Stimulated activated naive CD8-positive, alpha-beta T cell treated with anti-CD3 and anti-CD28 coated beads, Interleukin-15, Interleukin-2, amounts not matched to agents 100 ng/mL and 50 ng/mL, for 24 hours (primary cell): ENCODE data around the gene ANAPC2.

Experiments
- H3K27ac Mint-ChIP-seq: one replicate; pipeline ENCODE4 v1.8.0; 2021; ENCODE audit warnings: mild to moderate bottlenecking, mixed read lengths
- H3K27me3 Mint-ChIP-seq: one replicate; pipeline ENCODE4 v1.8.0; 2021; ENCODE audit warnings: mixed read lengths
- H3K36me3 Mint-ChIP-seq: one replicate; pipeline ENCODE4 v1.8.0; 2021; ENCODE audit warnings: low read depth, mixed read lengths
- H3K4me1 Mint-ChIP-seq: one replicate; pipeline ENCODE4 v1.8.0; 2021; ENCODE audit warnings: low read depth, mixed read lengths
- H3K4me3 Mint-ChIP-seq: one replicate; pipeline ENCODE4 v1.8.0; 2021; ENCODE audit warnings: mild to moderate bottlenecking, mixed read lengths
- H3K9me3 Mint-ChIP-seq: one replicate; pipeline ENCODE4 v1.8.0; 2021; ENCODE audit warnings: mixed read lengths

ANAPC2 gene

GRCh38 chr9:137205126-137206069, 17.0 kb upstream of the ANAPC2 start, which contains the start of the genes NDOR1 and TMEM203:
TSS of gene NDOR1 (plus strand) at chr9:137205700. CDS start at chr9:137205778, 78 bp downstream.
TSS of gene TMEM203 (minus strand) at chr9:137205648. CDS start at chr9:137205414, 234 bp downstream.
- H3K36me3 Mint-ChIP-seq = peaks cover 26% of the 10 kb centered on the region
- peak within 1 kb of the TSS; percentile 93 for H3K4me3 Mint-ChIP-seq
- peak within 1 kb of the TSS; percentile 94 for H3K27ac Mint-ChIP-seq
- H3K9me3 Mint-ChIP-seq = no peaks in the 10 kb centered on the region
- H3K4me1 Mint-ChIP-seq = peaks cover 48% of the 10 kb centered on the region
- no peaks in the 10 kb centered on the region for H3K27me3 Mint-ChIP-seq

- Mint-ChIP-seq H3K27me3 (no peaks in the 10 kb centered on the region), H3K4me1 (peaks cover 48% of the 10 kb centered on the region), H3K27ac (peak overlapping the region; percentile 94), H3K4me3 (peak overlapping the region; percentile 93), H3K36me3 (peaks cover 26% of the 10 kb centered on the region), H3K9me3 (no peaks in the 10 kb centered on the region)
These were observed 16.4 kb upstream of the ANAPC2 start for GRCh38 chr9:137204731-137205125.

- H3K27ac Mint-ChIP-seq = no peak overlapping the region
- peaks cover 16% of the 10 kb centered on the region for H3K36me3 Mint-ChIP-seq
- no peak overlapping the region for H3K4me3 Mint-ChIP-seq
- peaks cover 55% of the 10 kb centered on the region for H3K4me1 Mint-ChIP-seq
- no peaks in the 10 kb centered on the region for H3K9me3 Mint-ChIP-seq
- no peaks in the 10 kb centered on the region for H3K27me3 Mint-ChIP-seq
These were observed 14.6 kb upstream of the ANAPC2 start for GRCh38 chr9:137202966-137203365.

GRCh38 chr9:137201205-137201868, 13.0 kb upstream of the ANAPC2 start:
- Mint-ChIP-seq H3K9me3 (no peaks in the 10 kb centered on the region), H3K4me1 (peaks cover 41% of the 10 kb centered on the region), H3K4me3 (peak overlapping the region; percentile 84), H3K27me3 (no peaks in the 10 kb centered on the region), H3K27ac (peak overlapping the region; percentile 63), H3K36me3 (peaks cover 1% of the 10 kb centered on the region)

- H3K4me3 Mint-ChIP-seq = peak within 1 kb of the TSS; percentile 84
- peak within 1 kb of the TSS; percentile 63 for H3K27ac Mint-ChIP-seq
- H3K36me3 Mint-ChIP-seq = no peaks in the 10 kb centered on the region
- no peaks in the 10 kb centered on the region for H3K27me3 Mint-ChIP-seq
- no peaks in the 10 kb centered on the region for H3K9me3 Mint-ChIP-seq
- peaks cover 36% of the 10 kb centered on the region for H3K4me1 Mint-ChIP-seq
These were observed 12.2 kb upstream of the ANAPC2 start, which contains the start of gene TPRN for GRCh38 chr9:137200311-137201204. TSS of gene TPRN (minus strand) at chr9:137200741. CDS start at chr9:137200711, 30 bp downstream.

- Mint-ChIP-seq H3K36me3 (no peaks in the 10 kb centered on the region), H3K9me3 (no peaks in the 10 kb centered on the region), H3K27ac (peak overlapping the region; percentile 61), H3K27me3 (no peaks in the 10 kb centered on the region), H3K4me1 (peaks cover 32% of the 10 kb centered on the region), H3K4me3 (peak overlapping the region; percentile 74)
These were observed 11.2 kb upstream of the ANAPC2 start for GRCh38 chr9:137199411-137200121.

- Mint-ChIP-seq H3K36me3 (no peaks in the 10 kb centered on the region), H3K27me3 (no peaks in the 10 kb centered on the region), H3K27ac (no peak overlapping the region), H3K4me1 (peaks cover 26% of the 10 kb centered on the region), H3K9me3 (no peaks in the 10 kb centered on the region), H3K4me3 (no peak overlapping the region)
These were observed 10.5 kb upstream of the ANAPC2 start for GRCh38 chr9:137198902-137199283.

- H3K4me1 Mint-ChIP-seq = peaks cover 20% of the 10 kb centered on the region
- H3K4me3 Mint-ChIP-seq = peak overlapping the region; percentile 35
- H3K36me3 Mint-ChIP-seq = no peaks in the 10 kb centered on the region
- H3K27me3 Mint-ChIP-seq = no peaks in the 10 kb centered on the region
- H3K27ac Mint-ChIP-seq = no peak overlapping the region
- H3K9me3 Mint-ChIP-seq = no peaks in the 10 kb centered on the region
These were observed 9.9 kb upstream of the ANAPC2 start for GRCh38 chr9:137198051-137198901.

- Mint-ChIP-seq H3K27ac (no peak overlapping the region), H3K36me3 (no peaks in the 10 kb centered on the region), H3K4me3 (no peak overlapping the region), H3K27me3 (no peaks in the 10 kb centered on the region), H3K4me1 (peaks cover 11% of the 10 kb centered on the region), H3K9me3 (no peaks in the 10 kb centered on the region)
These were observed 7.3 kb upstream of the ANAPC2 start for GRCh38 chr9:137195525-137196220.

GRCh38 chr9:137194909-137195308, 6.5 kb upstream of the ANAPC2 start:
- H3K9me3 Mint-ChIP-seq = no peaks in the 10 kb centered on the region
- peaks cover 14% of the 10 kb centered on the region for H3K4me1 Mint-ChIP-seq
- H3K27me3 Mint-ChIP-seq = no peaks in the 10 kb centered on the region
- H3K27ac Mint-ChIP-seq = no peak overlapping the region
- H3K36me3 Mint-ChIP-seq = no peaks in the 10 kb centered on the region
- no peak overlapping the region for H3K4me3 Mint-ChIP-seq

GRCh38 chr9:137194388-137194787, 6.0 kb upstream of the ANAPC2 start:
- H3K27ac Mint-ChIP-seq = no peak overlapping the region

GRCh38 chr9:137193771-137194170, 5.4 kb upstream of the ANAPC2 start:
- no peaks in the 10 kb centered on the region for H3K36me3 Mint-ChIP-seq
- H3K27me3 Mint-ChIP-seq = no peaks in the 10 kb centered on the region
- no peak overlapping the region for H3K27ac Mint-ChIP-seq
- peaks cover 22% of the 10 kb centered on the region for H3K4me1 Mint-ChIP-seq
- no peaks in the 10 kb centered on the region for H3K9me3 Mint-ChIP-seq
- H3K4me3 Mint-ChIP-seq = no peak overlapping the region

More at GRCh38 chr9:137194388-137194787, 6.0 kb upstream of the ANAPC2 start:
- Mint-ChIP-seq H3K4me1 (peaks cover 16% of the 10 kb centered on the region), H3K9me3 (no peaks in the 10 kb centered on the region), H3K4me3 (no peak overlapping the region), H3K27me3 (no peaks in the 10 kb centered on the region), H3K36me3 (no peaks in the 10 kb centered on the region)

- Mint-ChIP-seq H3K27ac (no peak overlapping the region), H3K36me3 (no peaks in the 10 kb centered on the region), H3K4me3 (no peak overlapping the region), H3K4me1 (peaks cover 18% of the 10 kb centered on the region), H3K27me3 (no peaks in the 10 kb centered on the region), H3K9me3 (no peaks in the 10 kb centered on the region)
These were observed 4.5 kb upstream of the ANAPC2 start for GRCh38 chr9:137192859-137193258.
